Spleen (tissue), 11 donors: ENCODE results near the gene NRXN3. TPM values are rescaled to one million over a fixed set of nuclear protein-coding genes. Genes with fewer than 3 reads are reported as not detected.

Experiments used
- DNase-seq: peaks from one replicate; pipeline ENCODE4 v3.0.0-alpha.2; 2020
- H3K27ac ChIP-seq, 8 donors: fragments of 200-600 bp; sonication (generic) in 7 of 8; 1 replicate in 4 of 8; 2 replicates in 4 of 8; pipeline versions ENCODE4 v1.5.0 to v1.8.0; 2016 to 2021; ENCODE audit warnings: inconsistent platforms in 4 of 8, mild to moderate bottlenecking in 4 of 8, moderate library complexity in 1 of 8
- H3K27me3 ChIP-seq, 7 donors: fragments of 200-600 bp; sonication (generic) in 6 of 7; replicated peaks in 1 of 7; 1 replicate in 4 of 7; 2 replicates in 3 of 7; pipeline versions ENCODE4 v1.5.0 to v1.8.0; 2016 to 2021; ENCODE audit warnings: inconsistent platforms in 3 of 7, mild to moderate bottlenecking in 1 of 7
- H3K36me3 ChIP-seq, 6 donors: fragments of 200-600 bp; sonication (generic) in 5 of 6; 1 replicate in 4 of 6; 2 replicates in 2 of 6; pipeline versions ENCODE4 v1.5.0 to v1.8.0; 2016 to 2021; ENCODE audit warnings: inconsistent platforms in 2 of 6
- H3K4me1 ChIP-seq, 6 donors: fragments of 200-600 bp; sonication (generic) in 5 of 6; 1 replicate in 3 of 6; 2 replicates in 3 of 6; pipeline versions ENCODE4 v1.5.0 to v1.8.0; 2016 to 2021; ENCODE audit warnings: inconsistent platforms in 3 of 6
- H3K4me3 ChIP-seq, 8 donors: fragments of 200-600 bp; sonication (generic) in 7 of 8; 1 replicate in 4 of 8; 2 replicates in 4 of 8; pipeline versions ENCODE4 v1.5.0 to v1.8.0; 2016 to 2021; ENCODE audit warnings: inconsistent platforms in 4 of 8, mild to moderate bottlenecking in 4 of 8, moderate library complexity in 2 of 8
- H3K9me3 ChIP-seq, 8 donors: fragments of 200-600 bp; sonication (generic) in 7 of 8; 1 replicate in 4 of 8; 2 replicates in 4 of 8; pipeline versions ENCODE4 v1.5.0 to v1.8.0; 2016 to 2021; ENCODE audit warnings: inconsistent platforms in 4 of 8
- CTCF ChIP-seq, 11 experiments: fragments of 200-600 bp in 7 of 11; fragments of 450-650 bp in 4 of 11; sonication (generic) in 4 of 11; IDR thresholded peaks in 8 of 11; conservative IDR thresholded peaks in 3 of 11; 1 replicate in 7 of 11; 2 replicates in 4 of 11; pipeline versions ENCODE4 v1.4.0 to v1.8.0; 2016 to 2021; ENCODE audit warnings: antibody characterized with exemption in 11 of 11, inconsistent platforms in 4 of 11, mild to moderate bottlenecking in 1 of 11
- POLR2A ChIP-seq, 3 donors: fragments of 450-650 bp; IDR thresholded peaks; one replicate each; pipeline ENCODE4 v1.5.1; 2017; ENCODE audit warnings: antibody characterized with exemption in 3 of 3, mild to moderate bottlenecking in 1 of 3
- POLR2AphosphoS5 ChIP-seq, 3 donors: sonication (generic); formaldehyde crosslinking; IDR thresholded peaks; one replicate each; pipeline ENCODE4 v1.5.1; 2017; ENCODE audit warnings: antibody characterized with exemption in 3 of 3
- WGBS, 5 donors: extraction: QIAGEN DNeasy Blood & Tissue Kit in 3 of 5; methylation state at CpG; one replicate each; pipeline versions ENCODE4 v1.1.5 to v1.1.7; 2013 to 2018; 5-methylcytosine and 5-hydroxymethylcytosine counted together
- intact Hi-C: fragments of 100-400 bp; cut with DNase I; formaldehyde crosslinking; loops from one replicate; pipeline ENCODE4 v1.15.0; 2023; ENCODE audit warnings: low total_unique reads
- polyA plus RNA-seq, 3 donors: library from polyadenylated mRNA; stranded (reverse); fragments of 200-250 nt; gene quantifications; one replicate each; pipeline ENCODE4 v1.2.1, GENCODE V29; 2013
- total RNA-seq, 7 donors: library from RNA; depleted of rRNA in 3 of 7; stranded (reverse); fragments of >200 nt in 3 of 7; fragmentation: NEBNext Ultra II Directional in 4 of 7; extraction: Animal tissue kit (Norgen Biotek cat#: 25700) in 4 of 7; gene quantifications; one replicate each; pipeline versions ENCODE4 v1.1.0 to v1.2.1, GENCODE V29; 2016 to 2021
- donor health status: healthy with polysubstance abuse.
- donor health status: DM: no; HTN: no; CAD: no; lungs with moderate emphysema.
- donor health status: DM: no; HTN: no; CAD: no.
- donor health status: Bipolar disorder and iron deficiency.
- donor health status: healthy.
- donor health status: DM: no; HTN: no; CAD: no.
- donor health status: DM: yes; HTN: yes; CAD: no.

The NRXN3 gene
- total and polyA plus RNA-seq, 10 donors: 0.21 to 11.5 (median 1.6) TPM

- Histone ChIP-seq H3K27me3 (no peaks in the 10 kb centered on the region), H3K4me1 (no peaks in the 10 kb centered on the region), H3K4me3 (no peak overlapping the region), H3K27ac (no peak overlapping the region), H3K9me3 (peaks cover 0 to 8% (median 0%) of the 10 kb centered on the region in 8 donors), H3K36me3 (no peaks in the 10 kb centered on the region)
- WGBS, 5 donors: 85 to 92% (median 89%) methylated on average over 3 of the region's 3 CpGs
- intact Hi-C loops: no loop called here
- DNase-seq: no peak
- TF ChIP-seq POLR2AphosphoS5 (IDR thresholded peaks at IDR 0.05) (no peak), POLR2A (IDR thresholded peaks at IDR 0.05) (no peak), CTCF (IDR thresholded peaks at IDR 0.05 in 8 of 11, conservative IDR thresholded peaks at IDR 0.05 in 3 of 11) (no peak)
Measured at GRCh38 chr14:78412475-78412874, 242.3 kb downstream of the NRXN3 start.

- H3K27me3 ChIP-seq: no peaks in the 10 kb centered on the region
- no peak overlapping the region for H3K4me3 ChIP-seq
- TF ChIP-seq POLR2A (IDR thresholded peaks at IDR 0.05) (no peak), CTCF (IDR thresholded peaks at IDR 0.05 in 8 of 11, conservative IDR thresholded peaks at IDR 0.05 in 3 of 11) (no peak), POLR2AphosphoS5 (IDR thresholded peaks at IDR 0.05) (no peak)
- DNase-seq: no peak
- no peak overlapping the region for H3K27ac ChIP-seq
- no peaks in the 10 kb centered on the region for H3K36me3 ChIP-seq
- no peaks in the 10 kb centered on the region for H3K4me1 ChIP-seq
- WGBS, 5 donors: 77 to 88% (median 80%) methylated on average over 3 of the region's 3 CpGs
- H3K9me3 ChIP-seq: peaks cover 0 to 8% (median 0%) of the 10 kb centered on the region in 8 donors
- intact Hi-C loops: no loop called here
Measured at GRCh38 chr14:78414172-78414571, 244.0 kb downstream of the NRXN3 start.

- Histone ChIP-seq H3K27ac (no peak overlapping the region), H3K4me1 (no peaks in the 10 kb centered on the region), H3K27me3 (peaks cover 0 to 5% (median 0%) of the 10 kb centered on the region in 7 donors), H3K36me3 (no peaks in the 10 kb centered on the region), H3K4me3 (no peak overlapping the region), H3K9me3 (peaks cover 0 to 2% (median 0%) of the 10 kb centered on the region in 8 donors)
- TF ChIP-seq POLR2A (IDR thresholded peaks at IDR 0.05) (no peak), POLR2AphosphoS5 (IDR thresholded peaks at IDR 0.05) (no peak), CTCF (IDR thresholded peaks at IDR 0.05 in 8 of 11, conservative IDR thresholded peaks at IDR 0.05 in 3 of 11) (no peak)
- intact Hi-C loops: no loop called here
- 59 to 81% (median 71%) methylated on average over 3 of the region's 3 CpGs for WGBS, 5 donors
- no peak for DNase-seq
Measured at GRCh38 chr14:78417532-78417931, 247.4 kb downstream of the NRXN3 start.

GRCh38 chr14:78424311-78424710 lies 254.1 kb downstream of the NRXN3 start:
- TF ChIP-seq CTCF (IDR thresholded peaks at IDR 0.05 in 8 of 11, conservative IDR thresholded peaks at IDR 0.05 in 3 of 11): no peak
- no peak for TF ChIP-seq POLR2A (IDR thresholded peaks at IDR 0.05)
- TF ChIP-seq POLR2AphosphoS5 (IDR thresholded peaks at IDR 0.05): no peak
- intact Hi-C loops: no loop called here
- 33 to 59% (median 44%) methylated on average over 1 of the region's 1 CpG for WGBS, 5 donors

More at GRCh38 chr14:78424311-78424710, 254.1 kb downstream of the NRXN3 start:
- H3K4me1 ChIP-seq: no peaks in the 10 kb centered on the region
- peaks cover 0 to 13% (median 0%) of the 10 kb centered on the region in 7 donors for H3K27me3 ChIP-seq
- DNase-seq: no peak
- H3K27ac ChIP-seq: no peak overlapping the region
- H3K36me3 ChIP-seq: no peaks in the 10 kb centered on the region
- no peak overlapping the region for H3K4me3 ChIP-seq
- H3K9me3 ChIP-seq: no peaks in the 10 kb centered on the region
